ENCODE data around the gene SLC12A5.

DNA sequence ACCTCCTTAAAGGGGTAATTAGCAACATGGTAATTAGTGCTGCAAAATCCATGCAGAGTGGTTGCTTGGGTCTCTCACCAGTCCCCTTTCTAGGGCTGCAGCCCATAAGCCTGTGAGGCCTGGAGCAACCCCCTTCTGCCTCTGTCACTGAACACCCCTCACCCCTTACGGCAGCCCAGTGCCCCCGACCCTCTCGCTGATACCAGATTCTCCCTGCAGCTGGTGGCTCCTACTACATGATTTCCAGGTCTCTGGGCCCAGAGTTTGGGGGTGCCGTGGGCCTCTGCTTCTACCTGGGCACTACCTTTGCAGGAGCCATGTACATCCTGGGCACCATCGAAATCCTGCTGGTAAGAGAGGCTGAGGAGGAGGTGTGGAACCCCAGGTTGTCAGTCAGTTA lies 8.0 kb downstream of the SLC12A5 start:
- TF ChIP-seq CTCF (IDR thresholded peaks at IDR 0.05) (no peak), POLR2AphosphoS5 (IDR thresholded peaks at IDR 0.05) (no peak), POLR2A (IDR thresholded peaks at IDR 0.05; ENCODE audit: low read depth) (no peak), EP300 (IDR thresholded peaks at IDR 0.05) (no peak)

All from esophagus muscularis mucosa (tissue), 4 donors.